ENCODE measurements around the gene MAGIX. TPM values are rescaled to one million over a fixed set of nuclear protein-coding genes. Genes with fewer than 3 reads are reported as not detected.
A peak's percentile ranks its signal among the peaks of the same experiment; 100 is the strongest.
"Not testable (repeated sequence)": the region's sequence is repeated elsewhere in the genome, so short reads cannot be mapped to it uniquely, and the experiment has no call there.

The MAGIX gene
- total and polyA plus RNA-seq, 3 donors from 2014 or later = 0.90 to 3.1 (median 1.1) TPM

- H3K4me1 ChIP-seq = no peaks in the 10 kb centered on the region
- H3K9me3 ChIP-seq = no peaks in the 10 kb centered on the region
- no peaks in the 10 kb centered on the region for H3K36me3 ChIP-seq (ENCODE audit: low read depth, missing control alignments)
- no peak overlapping the region for H3K27ac ChIP-seq
- WGBS, 2 donors = 60 to 82% methylated on average over 4 of the region's 4 CpGs
- intact Hi-C loops (cut with DNase I; ENCODE audit: low total_unique reads) = no loop called here
- no peak overlapping the region for H3K4me3 ChIP-seq
- no peak for TF ChIP-seq POLR2A (IDR thresholded peaks at IDR 0.05)
- TF ChIP-seq, protein P1, sequence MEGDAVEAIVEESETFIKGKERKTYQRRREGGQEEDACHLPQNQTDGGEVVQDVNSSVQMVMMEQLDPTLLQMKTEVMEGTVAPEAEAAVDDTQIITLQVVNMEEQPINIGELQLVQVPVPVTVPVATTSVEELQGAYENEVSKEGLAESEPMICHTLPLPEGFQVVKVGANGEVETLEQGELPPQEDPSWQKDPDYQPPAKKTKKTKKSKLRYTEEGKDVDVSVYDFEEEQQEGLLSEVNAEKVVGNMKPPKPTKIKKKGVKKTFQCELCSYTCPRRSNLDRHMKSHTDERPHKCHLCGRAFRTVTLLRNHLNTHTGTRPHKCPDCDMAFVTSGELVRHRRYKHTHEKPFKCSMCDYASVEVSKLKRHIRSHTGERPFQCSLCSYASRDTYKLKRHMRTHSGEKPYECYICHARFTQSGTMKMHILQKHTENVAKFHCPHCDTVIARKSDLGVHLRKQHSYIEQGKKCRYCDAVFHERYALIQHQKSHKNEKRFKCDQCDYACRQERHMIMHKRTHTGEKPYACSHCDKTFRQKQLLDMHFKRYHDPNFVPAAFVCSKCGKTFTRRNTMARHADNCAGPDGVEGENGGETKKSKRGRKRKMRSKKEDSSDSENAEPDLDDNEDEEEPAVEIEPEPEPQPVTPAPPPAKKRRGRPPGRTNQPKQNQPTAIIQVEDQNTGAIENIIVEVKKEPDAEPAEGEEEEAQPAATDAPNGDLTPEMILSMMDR (IDR thresholded peaks at IDR 0.05) = no peak
- no peaks in the 10 kb centered on the region for H3K27me3 ChIP-seq
- no peak for DNase-seq
Observed at GRCh38 chrX:49139713-49140112, 22.8 kb upstream of the MAGIX start.

- 57 to 62% methylated on average over 6 to 9 of the region's 9 CpGs for WGBS, 2 donors
- intact Hi-C loops (cut with DNase I; ENCODE audit: low total_unique reads); H3K27me3 ChIP-seq: not testable (repeated sequence)
Observed at GRCh38 chrX:49142264-49142663, 20.3 kb upstream of the MAGIX start.

DNA sequence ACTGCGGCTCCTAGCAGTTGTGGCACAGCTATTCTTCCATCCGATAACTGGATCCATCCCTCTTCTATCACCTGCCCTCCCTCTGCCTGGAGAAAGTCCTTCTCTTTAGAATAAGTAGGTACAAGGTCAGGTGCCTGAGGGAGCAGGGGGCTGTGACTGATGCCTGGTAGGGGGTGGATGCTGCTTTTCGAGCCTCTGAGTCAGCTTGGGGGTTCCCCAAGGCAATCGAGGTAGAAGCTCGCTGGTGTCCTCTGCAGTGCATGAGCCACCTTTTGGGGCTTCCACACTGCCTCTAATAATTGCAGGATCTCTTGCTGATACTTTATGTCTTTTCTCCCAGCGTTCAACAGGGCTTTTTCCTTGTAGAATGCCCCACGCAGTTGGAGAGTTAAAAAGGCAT is 19.4 kb upstream of the MAGIX start:
- H3K4me1 ChIP-seq; H3K27ac ChIP-seq; H3K9me3 ChIP-seq; H3K36me3 ChIP-seq (ENCODE audit: low read depth, missing control alignments); intact Hi-C loops (cut with DNase I; ENCODE audit: low total_unique reads); DNase-seq; H3K4me3 ChIP-seq; H3K27me3 ChIP-seq: not testable (repeated sequence)
- 90% methylated on average over 4 to 7 of the region's 7 CpGs for WGBS, 2 donors

More at GRCh38 chrX:49142264-49142663, 20.3 kb upstream of the MAGIX start:
- H3K9me3 ChIP-seq; DNase-seq; H3K27ac ChIP-seq; H3K36me3 ChIP-seq (ENCODE audit: low read depth, missing control alignments); H3K4me3 ChIP-seq; H3K4me1 ChIP-seq: not testable (repeated sequence)
- TF ChIP-seq, protein P1 (IDR thresholded peaks at IDR 0.05) = peak in 2 of 3 experiments; percentile 16 to 39

DNA sequence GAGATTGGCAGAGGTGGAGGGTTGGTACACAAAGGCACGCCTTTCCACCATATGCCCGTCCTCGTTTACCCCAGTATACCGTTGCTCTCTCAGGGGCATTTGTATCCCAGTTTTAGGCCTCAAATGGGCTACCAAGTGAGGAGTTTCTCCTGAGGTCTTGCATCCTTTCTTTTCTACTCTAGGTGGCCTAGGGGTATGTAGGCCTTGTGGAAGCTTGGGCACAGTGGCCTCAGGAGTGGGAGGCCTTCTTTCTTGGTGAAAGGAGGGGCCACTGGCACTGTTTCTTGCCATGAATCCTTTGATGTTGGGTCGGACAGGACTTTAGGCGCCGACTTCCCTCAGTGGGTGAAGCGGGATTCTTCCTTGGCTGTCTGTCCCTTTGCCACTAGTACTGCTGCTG is 15.3 kb upstream of the MAGIX start:
- Histone ChIP-seq H3K27ac (no peak overlapping the region), H3K4me1 (no peaks in the 10 kb centered on the region), H3K27me3 (no peaks in the 10 kb centered on the region), H3K4me3 (no peak overlapping the region), H3K36me3 (ENCODE audit: low read depth, missing control alignments) (no peaks in the 10 kb centered on the region), H3K9me3 (no peaks in the 10 kb centered on the region)
- no peak for TF ChIP-seq POLR2A (IDR thresholded peaks at IDR 0.05)
- TF ChIP-seq, protein P1 (IDR thresholded peaks at IDR 0.05) = no peak
- DNase-seq = no peak
- intact Hi-C loops (cut with DNase I; ENCODE audit: low total_unique reads) = no loop called here
- WGBS, 2 donors = 87 to 96% methylated on average over 5 to 8 of the region's 8 CpGs

- no peaks in the 10 kb centered on the region for H3K9me3 ChIP-seq
- no peaks in the 10 kb centered on the region for H3K27me3 ChIP-seq
- no peak overlapping the region for H3K4me3 ChIP-seq
- WGBS, 2 donors = 92 to 93% methylated on average over 3 to 11 of the region's 13 CpGs
- H3K36me3 ChIP-seq (ENCODE audit: low read depth, missing control alignments) = no peaks in the 10 kb centered on the region
- TF ChIP-seq POLR2A (IDR thresholded peaks at IDR 0.05) = no peak
- TF ChIP-seq, protein P1 (IDR thresholded peaks at IDR 0.05) = no peak
- intact Hi-C loops (cut with DNase I; ENCODE audit: low total_unique reads) = no loop called here
- no peak for DNase-seq
- no peaks in the 10 kb centered on the region for H3K4me1 ChIP-seq
- H3K27ac ChIP-seq = no peak overlapping the region
Observed at GRCh38 chrX:49147936-49148335, 14.6 kb upstream of the MAGIX start.

- intact Hi-C loops (cut with DNase I; ENCODE audit: low total_unique reads); H3K9me3 ChIP-seq; H3K27ac ChIP-seq; H3K4me1 ChIP-seq; DNase-seq; H3K36me3 ChIP-seq (ENCODE audit: low read depth, missing control alignments); H3K4me3 ChIP-seq; H3K27me3 ChIP-seq: not testable (repeated sequence)
- WGBS, 2 donors = 70 to 89% methylated on average over 4 to 21 of the region's 21 CpGs
Observed at GRCh38 chrX:49148390-49149100, 14.0 kb upstream of the MAGIX start.

GRCh38 chrX:49149291-49149690 is 13.3 kb upstream of the MAGIX start:
- intact Hi-C loops (cut with DNase I; ENCODE audit: low total_unique reads); H3K27me3 ChIP-seq; H3K4me3 ChIP-seq; H3K4me1 ChIP-seq; H3K36me3 ChIP-seq (ENCODE audit: low read depth, missing control alignments); DNase-seq; H3K27ac ChIP-seq; H3K9me3 ChIP-seq: not testable (repeated sequence)
- 95 to 96% methylated on average over 4 to 14 of the region's 14 CpGs for WGBS, 2 donors

Measured in testis (tissue), 3 donors.